Suprapubic skin (tissue), 4 donors: ENCODE results near the gene MBD6.

Source experiments
- CTCF ChIP-seq, 2 donors: fragments of 200-600 bp in 1 of 2; fragments of 450-650 bp in 1 of 2; sonication (generic) in 1 of 2; IDR thresholded peaks; one replicate each; pipeline ENCODE4 v1.5.1; 2016 to 2019; ENCODE audit warnings: antibody characterized with exemption in 2 of 2, mild to moderate bottlenecking in 1 of 2, moderate library complexity in 1 of 2
- EP300 ChIP-seq: sonication (generic); formaldehyde crosslinking; IDR thresholded peaks from one replicate; pipeline ENCODE4 v1.6.1; 2017; ENCODE audit warnings: antibody characterized with exemption
- POLR2A ChIP-seq, 2 donors: fragments of 450-650 bp; IDR thresholded peaks; one replicate each; pipeline ENCODE4 v1.6.1; 2017; ENCODE audit warnings: antibody characterized with exemption in 2 of 2, mild to moderate bottlenecking in 2 of 2, moderate library complexity in 2 of 2
- POLR2AphosphoS5 ChIP-seq, 3 donors: sonication (generic); formaldehyde crosslinking; IDR thresholded peaks; one replicate each; pipeline ENCODE4 v1.6.1; 2017; ENCODE audit warnings: antibody characterized with exemption in 3 of 3

GRCh38 chr12:57548013-57548315, 25.3 kb downstream of the MBD6 start:
- no peak for TF ChIP-seq POLR2A (IDR thresholded peaks at IDR 0.05)
- no peak for TF ChIP-seq CTCF (IDR thresholded peaks at IDR 0.05)
- no peak for TF ChIP-seq POLR2AphosphoS5 (IDR thresholded peaks at IDR 0.05)
- no peak for TF ChIP-seq EP300
